Mesenteric fat pad (tissue), 1 donor: ENCODE results near the gene DNAH3. TPM values are rescaled to one million over a fixed set of nuclear protein-coding genes. Genes with fewer than 3 reads are reported as not detected.
"Not testable (repeated sequence)": the region's sequence is repeated elsewhere in the genome, so short reads cannot be mapped to it uniquely, and the experiment has no call there.

Source experiments
- DNase-seq: peaks from one replicate; pipeline ENCODE4 v3.0.0-alpha.2; 2020; ENCODE audit warnings: low spot score
- total RNA-seq: library from RNA; stranded (reverse); fragmentation: NEBNext Ultra II Directional; extraction: Animal tissue kit (Norgen Biotek cat#: 25700); gene quantifications from one replicate; pipeline ENCODE4 v1.2.1, GENCODE V29; 2021
- donor health status: DM: yes; HTN: yes; CAD: no.

The DNAH3 gene
- total RNA-seq, 1 donor from 2014 or later, result 0.10 TPM

GRCh38 chr16:21130811-21131210 lies 19.8 kb downstream of the DNAH3 start:
- DNase-seq, result no peak

GRCh38 chr16:21128991-21129390 lies 21.7 kb downstream of the DNAH3 start:
- DNase-seq, result no peak

GRCh38 chr16:21126518-21126917 lies 24.1 kb downstream of the DNAH3 start:
- no peak for DNase-seq

- no peak for DNase-seq
These were observed 25.5 kb downstream of the DNAH3 start for GRCh38 chr16:21125191-21125590.

- DNase-seq, result no peak
These were observed 29.6 kb downstream of the DNAH3 start for GRCh38 chr16:21120976-21121520.

- no peak for DNase-seq
These were observed 33.1 kb downstream of the DNAH3 start for GRCh38 chr16:21117567-21117966.

GRCh38 chr16:21116148-21116693 lies 34.4 kb downstream of the DNAH3 start:
- no peak for DNase-seq

- DNase-seq, result not testable (repeated sequence)
These were observed 35.1 kb downstream of the DNAH3 start for GRCh38 chr16:21115551-21115950.

GRCh38 chr16:21103941-21104860 lies 46.4 kb downstream of the DNAH3 start:
- no peak for DNase-seq

- DNase-seq, result no peak
These were observed 48.8 kb downstream of the DNAH3 start for GRCh38 chr16:21101631-21102420.

GRCh38 chr16:21100447-21100846 lies 50.2 kb downstream of the DNAH3 start:
- DNase-seq, result no peak

GRCh38 chr16:21097151-21097550 lies 53.5 kb downstream of the DNAH3 start:
- no peak for DNase-seq

- not testable (repeated sequence) for DNase-seq
These were observed 55.9 kb downstream of the DNAH3 start for GRCh38 chr16:21094719-21095118.

- no peak for DNase-seq
These were observed 57.7 kb downstream of the DNAH3 start for GRCh38 chr16:21092951-21093350.

- no peak for DNase-seq
These were observed 61.8 kb downstream of the DNAH3 start for GRCh38 chr16:21088646-21089538.

- DNase-seq, result no peak
These were observed 62.5 kb downstream of the DNAH3 start for GRCh38 chr16:21088143-21088542.

GRCh38 chr16:21084631-21085225 lies 65.9 kb downstream of the DNAH3 start:
- no peak for DNase-seq

- DNase-seq, result no peak
These were observed 66.8 kb downstream of the DNAH3 start for GRCh38 chr16:21083729-21084268.

GRCh38 chr16:21081329-21081728 lies 69.3 kb downstream of the DNAH3 start:
- DNase-seq, result no peak

GRCh38 chr16:21078563-21078962 lies 72.1 kb downstream of the DNAH3 start:
- DNase-seq, result no peak
